ENCODE measurements around the gene LRRC41.
"Not testable (repeated sequence)": the region's sequence is repeated elsewhere in the genome, so short reads cannot be mapped to it uniquely, and the experiment has no call there.

Gene LRRC41, protein sequence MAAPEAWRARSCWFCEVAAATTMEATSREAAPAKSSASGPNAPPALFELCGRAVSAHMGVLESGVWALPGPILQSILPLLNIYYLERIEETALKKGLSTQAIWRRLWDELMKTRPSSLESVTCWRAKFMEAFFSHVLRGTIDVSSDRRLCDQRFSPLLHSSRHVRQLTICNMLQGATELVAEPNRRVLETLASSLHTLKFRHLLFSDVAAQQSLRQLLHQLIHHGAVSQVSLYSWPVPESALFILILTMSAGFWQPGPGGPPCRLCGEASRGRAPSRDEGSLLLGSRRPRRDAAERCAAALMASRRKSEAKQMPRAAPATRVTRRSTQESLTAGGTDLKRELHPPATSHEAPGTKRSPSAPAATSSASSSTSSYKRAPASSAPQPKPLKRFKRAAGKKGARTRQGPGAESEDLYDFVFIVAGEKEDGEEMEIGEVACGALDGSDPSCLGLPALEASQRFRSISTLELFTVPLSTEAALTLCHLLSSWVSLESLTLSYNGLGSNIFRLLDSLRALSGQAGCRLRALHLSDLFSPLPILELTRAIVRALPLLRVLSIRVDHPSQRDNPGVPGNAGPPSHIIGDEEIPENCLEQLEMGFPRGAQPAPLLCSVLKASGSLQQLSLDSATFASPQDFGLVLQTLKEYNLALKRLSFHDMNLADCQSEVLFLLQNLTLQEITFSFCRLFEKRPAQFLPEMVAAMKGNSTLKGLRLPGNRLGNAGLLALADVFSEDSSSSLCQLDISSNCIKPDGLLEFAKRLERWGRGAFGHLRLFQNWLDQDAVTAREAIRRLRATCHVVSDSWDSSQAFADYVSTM

DNA sequence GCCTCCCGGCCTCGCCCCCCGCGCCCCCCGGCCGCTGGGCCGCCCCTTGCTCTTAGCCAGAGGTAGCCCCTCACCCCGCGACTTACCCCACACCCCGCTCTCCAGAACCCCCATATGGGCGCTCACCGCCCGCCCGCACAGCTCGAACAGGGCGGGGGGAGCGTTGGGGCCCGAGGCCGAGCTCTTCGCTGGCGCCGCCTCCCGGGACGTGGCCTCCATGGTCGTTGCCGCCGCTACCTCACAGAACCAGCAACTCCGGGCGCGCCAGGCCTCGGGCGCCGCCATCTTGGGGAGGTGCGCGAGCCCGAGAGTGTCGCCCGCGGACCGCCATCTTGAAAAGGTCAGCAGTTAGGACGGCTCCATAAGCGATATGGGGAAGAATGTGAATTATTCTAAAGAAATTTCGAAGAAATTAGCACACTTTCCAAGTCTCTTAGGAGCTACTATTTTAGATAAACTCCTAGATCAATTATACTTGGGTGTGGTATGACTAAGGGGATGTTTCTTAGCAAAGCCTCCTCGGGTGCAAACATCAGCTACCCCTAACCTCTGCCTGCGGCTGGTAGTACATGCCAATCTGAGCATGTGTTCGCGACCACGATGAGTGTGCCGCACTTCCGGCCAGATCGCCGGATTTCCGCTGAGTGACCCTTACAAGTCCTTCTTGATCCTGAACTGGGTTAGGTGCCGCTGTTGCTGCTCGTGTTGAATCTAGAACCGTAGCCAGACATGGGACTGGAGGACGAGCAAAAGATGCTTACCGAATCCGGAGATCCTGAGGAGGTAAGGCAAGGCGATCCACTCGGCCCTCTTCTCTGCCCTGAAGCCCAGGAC lies at the start of gene LRRC41, which contains the start of gene UQCRH:
LRRC41 (minus strand) TSS at position 579 of the 834 bp plus-strand sequence; CDS start at position 285, 294 bp downstream.
UQCRH (plus strand) TSS at position 661 of the 834 bp plus-strand sequence; CDS start at position 730, 69 bp downstream.
- DNase-seq, result peak; percentile 95

DNA sequence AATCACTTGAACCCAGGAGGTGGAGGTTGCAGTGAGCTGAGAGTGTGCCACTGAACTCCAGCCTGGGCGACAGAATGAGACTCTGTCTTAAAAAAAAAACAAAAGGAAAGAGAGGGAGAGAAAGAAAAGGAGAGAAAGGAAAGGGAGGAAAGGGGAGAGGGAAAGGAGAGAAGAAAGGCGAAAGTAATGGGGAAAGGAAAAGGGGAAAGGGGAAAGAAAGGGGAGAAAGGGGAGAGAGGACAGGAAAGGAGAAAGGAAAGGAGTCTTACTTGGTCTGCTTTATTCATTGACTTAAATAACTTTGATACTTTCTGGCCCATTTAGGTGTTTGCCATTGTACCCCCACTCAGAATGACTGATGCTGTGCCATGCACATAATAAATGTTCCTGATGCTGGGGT lies 48.9 kb upstream of the LRRC41 start:
- no peak for DNase-seq

DNA sequence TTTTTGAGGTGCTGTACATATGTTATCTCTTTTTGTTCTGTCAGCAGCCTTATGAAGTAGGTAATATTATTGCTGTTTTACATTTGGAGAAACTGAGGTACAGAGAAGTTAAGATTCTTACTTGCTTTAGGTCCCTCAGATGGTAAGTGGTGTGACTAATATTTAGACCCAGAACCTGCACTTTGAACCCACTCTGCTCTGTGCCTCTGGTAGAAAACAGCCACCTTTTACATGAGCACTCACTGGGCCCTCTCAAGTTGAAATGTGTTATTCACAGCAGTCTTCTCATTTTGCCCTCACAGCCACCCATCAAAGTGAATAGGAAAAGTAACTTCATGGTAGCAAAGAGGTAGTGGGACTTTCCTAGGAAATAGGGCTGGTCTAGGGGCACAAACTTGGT lies 41.9 kb upstream of the LRRC41 start:
- DNase-seq, result no peak

DNA sequence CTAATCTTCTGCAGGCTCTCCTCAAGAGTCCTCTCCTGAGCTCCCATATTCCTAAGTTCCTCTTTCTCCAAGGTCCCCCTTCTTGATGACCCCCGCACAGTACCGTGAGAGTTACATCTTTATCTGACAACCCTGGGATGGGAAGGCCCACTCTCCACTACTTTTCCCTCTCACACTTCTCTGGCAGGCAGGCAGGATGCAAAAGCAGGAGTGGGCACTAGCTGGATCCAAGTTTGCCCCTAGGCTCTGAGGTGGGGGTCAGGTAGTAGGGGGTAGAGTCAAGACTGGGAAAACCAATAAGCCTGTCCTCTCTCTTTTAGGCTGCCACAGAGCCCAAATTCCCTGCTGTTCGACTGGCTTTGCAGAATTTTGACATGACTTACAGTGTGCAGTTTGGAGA lies 41.1 kb upstream of the LRRC41 start:
- DNase-seq, result no peak

DNA sequence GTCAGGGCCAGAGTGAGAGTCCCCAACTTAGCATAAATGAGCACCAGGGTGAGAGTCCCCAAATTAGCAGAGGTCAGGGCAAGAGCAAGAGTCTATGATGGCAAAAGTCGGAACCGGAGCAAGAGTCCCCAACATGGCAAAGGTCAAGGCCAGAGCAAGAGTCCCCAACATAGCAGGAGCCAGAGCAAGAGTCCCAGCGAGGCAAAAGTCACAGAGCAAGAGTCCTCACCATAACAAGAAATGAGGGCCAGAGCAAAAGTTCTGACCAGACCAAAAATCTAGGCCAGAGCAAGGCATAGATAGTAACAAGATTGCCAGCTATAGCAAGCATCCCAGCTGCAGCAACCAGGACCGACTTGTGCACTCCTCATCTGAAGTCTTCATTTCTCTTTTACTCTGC lies 40.3 kb upstream of the LRRC41 start:
- no peak for DNase-seq

DNA sequence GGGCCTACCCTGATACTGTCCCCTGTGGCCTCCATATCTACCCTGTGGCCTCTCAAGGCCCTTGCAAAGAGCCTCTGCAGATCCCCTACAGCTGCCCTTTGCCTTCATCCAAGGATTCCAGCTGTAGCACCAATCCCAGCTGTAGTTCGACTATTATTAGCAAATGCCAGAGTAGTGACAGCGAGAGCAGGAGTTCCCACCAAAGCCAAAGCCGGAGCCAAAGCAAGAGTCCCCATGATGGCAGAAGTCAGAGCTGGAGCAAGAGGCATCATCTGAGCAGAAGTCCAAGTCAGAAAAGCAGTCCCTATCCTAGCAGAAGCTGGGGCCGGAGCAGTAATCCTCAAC lies 39.9 kb upstream of the LRRC41 start:
- no peak for DNase-seq

DNA sequence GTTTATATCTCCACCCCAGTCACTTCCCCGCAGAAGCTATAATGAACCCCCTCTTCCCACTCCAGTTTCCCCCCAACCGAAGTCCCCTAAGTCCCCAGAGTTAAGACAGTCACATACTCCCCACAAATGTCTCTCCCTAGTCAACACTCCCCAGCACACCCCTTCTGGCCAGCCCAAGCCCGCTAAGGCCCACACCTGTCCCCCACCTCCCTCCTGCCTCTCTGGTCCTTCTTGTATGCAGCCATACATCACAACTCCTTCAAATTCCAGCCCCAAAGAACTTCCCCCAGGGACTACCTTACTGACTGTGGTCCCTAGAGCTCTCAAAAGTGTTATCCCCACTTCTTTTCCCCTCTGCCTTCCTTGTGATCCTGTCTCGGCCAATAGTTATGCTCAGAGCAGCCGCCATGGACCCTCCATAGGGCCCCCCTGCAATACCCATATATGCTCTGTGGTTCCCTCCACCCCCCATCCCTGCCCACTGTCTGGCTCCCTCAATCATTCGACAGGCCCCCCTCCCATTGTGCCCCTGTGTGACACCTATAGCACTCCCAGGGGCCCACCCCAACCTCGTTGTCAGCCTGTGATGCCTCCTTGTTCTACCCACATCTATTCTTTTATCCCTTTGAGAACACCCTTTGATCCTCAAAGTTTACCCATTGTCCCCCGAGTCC lies 39.4 kb upstream of the LRRC41 start:
- no peak for DNase-seq

DNA sequence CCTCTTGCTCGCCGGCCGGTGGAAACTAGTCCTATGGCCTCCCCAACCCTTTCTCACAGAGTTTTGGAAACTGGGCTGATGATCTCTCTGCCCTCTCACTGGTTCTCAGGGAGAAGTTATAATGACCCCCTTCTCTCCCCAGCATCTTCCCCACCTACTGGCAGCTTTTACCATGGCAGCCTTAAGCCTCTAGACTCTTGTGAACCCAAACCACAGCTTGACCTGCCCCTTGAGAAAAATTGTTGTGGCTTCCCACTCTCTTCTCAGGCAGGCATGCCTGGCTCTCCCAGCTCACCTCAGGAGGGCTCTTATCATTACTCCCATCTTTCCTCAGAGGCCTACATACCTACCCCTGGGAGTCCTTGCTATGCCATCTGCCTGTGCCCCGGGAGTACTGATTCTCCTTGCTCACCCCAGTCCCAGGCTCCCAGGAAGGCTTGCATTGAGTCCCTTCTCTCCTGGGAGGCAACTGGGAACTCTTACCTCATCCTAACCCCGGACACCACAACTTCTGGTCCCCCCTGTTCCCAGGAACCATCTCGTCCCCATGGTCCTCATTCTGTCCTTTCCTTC lies 38.8 kb upstream of the LRRC41 start:
- DNase-seq, result peak; percentile 20

DNA sequence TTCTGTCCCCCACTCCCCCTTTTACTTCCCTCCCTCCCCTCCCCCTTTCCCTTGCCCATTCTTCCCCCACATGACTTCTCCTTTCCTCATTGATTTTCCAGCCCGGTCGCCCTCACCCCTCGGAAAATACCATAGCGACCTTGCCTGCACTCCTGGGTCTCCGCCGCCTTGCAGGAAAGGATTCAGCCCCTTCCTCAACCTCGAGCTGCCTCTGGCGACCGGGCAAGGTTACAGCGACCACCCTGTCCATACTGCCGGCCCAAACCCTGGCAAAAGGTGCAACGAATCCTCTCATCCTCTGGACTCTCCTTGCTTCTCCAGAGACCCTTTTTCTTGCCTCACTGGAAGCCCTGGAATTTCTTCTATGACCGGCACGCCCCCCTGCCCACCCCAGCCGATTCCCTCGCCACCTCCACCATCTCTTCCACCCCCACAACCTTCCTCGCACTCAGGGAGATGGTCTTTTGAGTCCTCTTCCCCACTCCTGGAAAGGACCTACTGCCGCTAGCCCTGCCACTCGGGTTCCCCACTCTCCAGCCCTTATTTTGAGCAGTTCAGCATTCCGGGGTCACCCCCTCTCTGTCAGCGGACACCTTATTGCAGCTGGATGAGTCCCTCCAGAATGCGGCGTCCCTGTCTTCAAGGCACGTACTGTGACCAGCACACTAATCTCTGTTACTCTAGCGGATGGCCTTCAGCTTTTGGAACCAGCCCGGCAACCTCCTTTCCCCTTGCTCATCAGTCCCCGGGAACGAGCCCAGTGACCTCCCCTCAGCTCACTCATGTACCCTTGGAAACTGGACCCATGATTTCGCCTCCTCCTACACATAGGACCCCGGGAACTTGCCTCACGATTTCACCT lies 38.0 kb upstream of the LRRC41 start:
- DNase-seq, result no peak

DNA sequence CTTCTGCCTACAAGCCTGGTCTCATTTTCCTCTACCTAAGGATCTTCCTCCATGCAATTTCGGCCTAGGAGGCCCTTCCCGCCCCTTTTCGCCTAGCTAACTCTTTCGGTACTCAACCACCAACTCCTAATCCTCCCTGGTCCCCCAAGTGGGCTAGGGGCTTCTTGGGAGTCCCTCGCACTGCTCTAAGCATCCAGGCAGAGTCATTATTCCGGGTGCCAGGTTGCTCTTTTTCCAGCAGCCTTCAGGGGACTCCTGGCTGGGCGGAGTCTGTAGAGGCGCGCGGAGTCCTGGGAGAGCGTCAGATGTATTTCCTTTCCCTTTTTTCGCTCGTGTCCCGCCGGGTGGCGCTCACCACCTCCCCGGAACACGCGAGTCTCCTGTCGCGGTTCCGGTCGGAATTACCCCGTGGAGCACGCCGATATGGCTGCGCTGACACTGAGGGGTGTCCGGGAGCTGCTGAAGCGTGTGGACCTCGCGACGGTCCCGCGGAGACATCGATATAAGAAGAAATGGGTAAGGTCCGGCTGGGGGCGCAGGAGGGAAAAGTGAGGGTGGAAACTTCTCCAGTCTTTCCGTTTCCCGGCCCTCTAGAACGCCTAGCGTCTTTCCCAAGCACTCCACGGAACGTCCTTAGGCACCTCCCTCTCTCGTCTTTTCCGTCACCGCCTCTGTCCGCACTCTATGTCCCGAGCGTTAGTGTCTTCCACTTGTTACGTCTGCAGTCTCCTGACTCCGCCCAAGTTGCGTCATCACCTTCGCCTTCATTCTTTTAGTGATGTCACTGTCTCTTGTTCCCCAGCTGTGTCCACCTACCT lies 37.2 kb upstream of the LRRC41 start, which contains the start of gene NSUN4:
NSUN4 (plus strand) TSS at position 404 of the 818 bp plus-strand sequence; CDS start at position 424, 20 bp downstream.
- peak; percentile 92 for DNase-seq

DNA sequence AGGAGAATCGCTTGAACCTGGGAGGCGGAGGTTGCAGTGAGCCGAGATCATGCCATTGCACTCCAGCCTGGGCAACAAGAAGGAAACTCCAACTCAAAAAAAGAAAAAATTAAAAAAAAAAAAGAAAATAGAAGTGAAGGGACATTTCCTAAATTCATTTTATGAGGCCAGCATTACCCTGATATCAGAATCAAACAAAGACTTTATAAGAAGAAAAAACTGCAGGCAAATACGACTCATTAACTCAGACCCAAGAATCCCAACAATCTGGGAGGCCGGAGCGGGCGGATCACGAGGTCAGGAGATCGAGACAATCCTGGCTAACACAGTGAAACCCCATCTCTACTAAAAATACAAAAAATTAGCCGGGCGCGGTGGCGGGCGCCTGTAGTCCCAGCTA lies 34.0 kb upstream of the LRRC41 start:
- not testable (repeated sequence) for DNase-seq

DNA sequence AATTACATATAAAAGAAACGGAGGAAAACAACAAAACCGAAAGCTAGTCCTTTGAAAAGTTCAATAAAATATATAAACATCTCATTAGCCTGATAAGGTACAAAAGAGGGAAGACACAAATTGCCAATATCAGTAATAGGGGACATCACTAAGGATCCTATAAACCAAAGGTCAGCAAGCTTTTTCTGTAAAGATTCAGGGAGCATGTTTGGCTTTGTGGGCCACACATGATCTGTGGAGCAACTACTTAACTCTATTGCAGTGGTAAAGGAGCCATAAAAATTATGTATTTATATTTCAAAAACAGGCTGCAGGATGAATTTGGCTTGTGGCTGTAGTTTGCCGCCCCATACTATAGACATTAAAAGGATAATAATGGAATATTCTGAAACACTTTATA lies 31.7 kb upstream of the LRRC41 start:
- no peak for DNase-seq

DNA sequence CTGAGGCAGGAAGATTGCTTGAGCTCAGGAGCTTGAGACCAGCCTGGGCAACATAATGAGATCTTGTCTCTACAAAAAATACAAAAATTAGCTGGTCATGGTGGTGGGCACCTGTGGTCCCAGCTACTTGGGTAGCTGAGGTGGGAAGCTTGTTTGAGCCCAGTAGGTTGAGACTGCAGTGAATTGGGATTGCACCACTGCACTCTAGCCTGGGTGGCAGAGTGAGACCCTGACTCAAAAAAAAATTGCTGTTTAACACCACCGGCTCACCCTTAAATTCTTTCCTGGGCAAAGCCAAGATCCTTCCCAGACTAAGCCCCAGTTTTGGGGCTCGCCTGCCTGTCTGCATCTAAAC lies 30.6 kb upstream of the LRRC41 start:
- DNase-seq, result no peak

DNA sequence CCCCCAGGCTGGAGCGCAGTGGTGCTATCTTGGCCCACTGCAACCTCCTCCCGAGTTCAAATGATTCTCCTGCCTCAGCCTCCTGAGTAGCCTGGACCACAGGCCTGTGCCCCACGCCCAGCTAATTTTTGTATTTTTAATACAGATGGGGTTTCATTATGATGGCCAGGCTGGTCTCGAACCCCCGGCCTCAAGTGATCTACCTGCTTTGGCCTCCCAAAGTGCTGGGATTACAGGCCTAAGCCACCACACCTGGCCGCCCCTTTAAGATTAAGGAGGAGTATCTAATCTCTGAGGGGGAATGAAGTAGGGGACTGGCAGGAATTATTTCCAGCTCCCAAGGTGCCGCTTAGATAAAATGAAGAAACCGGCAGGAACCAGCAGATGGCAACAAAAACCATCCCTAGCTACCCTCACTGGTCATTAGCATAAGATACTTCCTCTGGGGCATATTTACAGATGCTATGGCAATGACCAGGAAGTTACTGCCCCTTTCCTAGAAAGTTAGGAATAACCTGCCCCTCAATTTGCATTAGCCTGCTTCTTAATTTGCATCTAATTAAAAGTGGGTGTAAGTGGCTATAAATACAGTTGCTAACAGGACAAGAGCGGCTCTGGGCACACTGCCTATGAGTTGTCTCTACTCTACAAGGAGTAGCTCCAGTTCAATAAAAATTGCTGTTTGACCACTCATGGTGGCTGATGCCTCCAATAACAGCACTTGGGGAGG lies 30.0 kb upstream of the LRRC41 start:
- DNase-seq, result no peak

DNA sequence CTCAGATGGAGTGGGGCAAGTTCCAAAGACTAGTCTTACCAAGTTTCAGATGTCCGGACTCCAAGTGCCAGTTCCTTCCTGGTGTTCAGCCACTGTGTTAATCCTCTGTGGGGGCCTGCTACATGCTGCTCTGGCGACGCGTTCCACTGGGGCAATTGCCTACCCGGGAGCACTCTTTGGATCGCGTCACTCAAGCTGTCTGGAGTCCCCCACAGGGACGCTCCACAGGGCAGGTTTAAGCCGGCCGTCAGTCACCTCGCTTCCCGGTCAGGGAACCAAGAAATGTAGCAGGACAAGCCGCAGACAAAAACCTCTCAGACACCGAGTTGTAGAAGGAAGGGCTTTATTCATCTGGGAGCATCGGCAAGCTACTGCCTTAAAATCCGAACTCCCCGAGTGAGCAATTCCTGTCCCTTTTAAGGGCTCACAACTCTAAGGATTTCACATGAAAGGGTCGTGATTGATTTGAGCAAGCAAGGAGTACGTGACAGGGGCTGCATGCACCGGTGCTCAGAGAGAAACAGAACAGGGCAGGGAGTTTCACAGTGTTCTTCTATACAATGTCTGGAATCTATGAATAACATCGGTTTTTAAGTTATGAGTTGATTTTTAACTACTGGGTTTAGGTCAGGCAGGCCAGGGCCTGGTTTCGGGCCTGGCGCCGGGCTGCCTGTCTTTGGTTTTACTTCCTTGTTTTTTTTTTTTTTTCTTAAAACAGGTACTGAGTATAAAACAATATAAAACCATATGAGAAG lies 28.5 kb upstream of the LRRC41 start:
- not testable (repeated sequence) for DNase-seq

DNA sequence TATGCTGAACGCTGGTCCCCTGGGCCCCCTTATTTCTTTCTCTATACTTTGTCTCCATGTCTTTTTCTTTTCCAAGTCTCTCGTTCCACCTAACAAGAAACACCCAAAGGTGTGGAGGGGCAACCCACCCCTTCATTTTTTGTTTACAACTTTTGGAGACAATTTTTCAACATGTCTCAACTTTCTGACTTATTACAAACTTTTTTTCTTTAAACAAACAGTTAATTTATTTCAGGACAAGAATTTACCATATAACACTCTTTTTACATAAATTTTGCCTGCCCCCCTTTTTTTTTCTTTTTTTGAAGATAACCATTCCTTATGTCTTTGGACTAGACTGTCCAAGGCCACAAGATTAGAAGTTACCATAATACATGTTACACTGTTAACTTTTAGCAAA lies 27.0 kb upstream of the LRRC41 start:
- DNase-seq, result not testable (repeated sequence)

DNA sequence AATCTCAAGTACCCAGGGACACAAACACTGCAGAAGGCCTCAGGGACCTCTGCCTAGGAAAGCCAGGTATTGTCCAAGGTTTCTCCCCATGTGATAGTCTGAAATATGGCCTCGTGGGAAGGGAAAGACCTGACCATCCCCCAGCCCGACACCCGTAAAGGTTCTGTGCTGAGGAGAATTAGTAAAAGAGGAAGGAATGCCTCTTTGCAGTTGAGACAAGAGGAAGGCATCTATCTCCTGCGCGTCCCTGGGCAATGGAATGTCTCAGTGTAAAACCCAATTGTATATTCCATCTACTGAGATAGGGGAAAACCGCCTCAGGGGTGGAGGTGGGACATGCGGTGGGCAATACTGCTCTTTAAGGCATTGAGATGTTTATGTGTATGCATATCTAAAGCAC lies 26.4 kb upstream of the LRRC41 start:
- not testable (repeated sequence) for DNase-seq

DNA sequence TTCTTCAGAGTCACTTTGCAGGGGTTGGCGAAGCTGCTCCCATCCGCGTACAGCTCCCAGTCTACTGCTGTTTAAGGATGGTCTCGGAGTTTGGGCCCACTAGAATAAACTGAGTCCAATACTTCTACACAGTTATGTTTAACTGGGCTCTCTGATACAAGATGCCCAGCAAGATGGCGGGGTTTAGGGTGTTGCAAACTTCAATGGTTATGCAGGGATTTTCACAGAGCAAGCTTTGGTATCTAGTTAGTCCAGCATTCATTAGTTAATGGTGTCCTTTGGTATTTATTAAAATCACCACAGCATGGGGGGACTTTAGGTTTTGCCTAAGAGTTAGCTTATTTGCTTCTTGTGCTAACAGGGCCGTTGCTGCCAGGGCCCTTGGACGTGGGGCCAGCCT lies 24.8 kb upstream of the LRRC41 start:
- not testable (repeated sequence) for DNase-seq
